Measurements from ENCODE around the gene TREH.
"Not testable (repeated sequence)": the region's sequence is repeated elsewhere in the genome, so short reads cannot be mapped to it uniquely, and the experiment has no call there.

TREH gene

DNA sequence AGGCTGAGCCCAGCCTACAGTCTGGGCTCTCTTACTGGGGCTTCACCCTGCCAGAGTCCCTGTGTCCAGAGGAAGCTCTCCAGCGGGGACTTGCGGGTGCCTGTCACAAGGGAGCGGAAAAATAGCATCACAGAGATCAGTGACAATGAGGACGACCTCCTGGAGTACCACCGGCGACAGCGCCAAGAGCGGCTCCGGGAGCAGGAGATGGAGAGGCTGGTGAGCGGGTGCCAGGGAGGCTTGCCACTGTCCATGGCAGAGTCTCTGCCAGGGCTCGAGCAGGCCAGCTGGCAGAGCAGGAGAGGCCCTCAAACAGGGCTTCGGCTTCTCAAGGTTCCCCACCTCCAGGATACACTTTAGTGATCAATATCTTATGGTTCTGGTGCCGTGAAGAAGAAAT, 51.0 kb downstream of the TREH start:
- peak; percentile 59 for DNase-seq (ENCODE audit: low spot score)

GRCh38 chr11:118628031-118628430, 51.4 kb downstream of the TREH start:
- no peak for DNase-seq (ENCODE audit: low spot score)

GRCh38 chr11:118627566-118627965, 51.9 kb downstream of the TREH start:
- DNase-seq (ENCODE audit: low spot score): no peak

DNA sequence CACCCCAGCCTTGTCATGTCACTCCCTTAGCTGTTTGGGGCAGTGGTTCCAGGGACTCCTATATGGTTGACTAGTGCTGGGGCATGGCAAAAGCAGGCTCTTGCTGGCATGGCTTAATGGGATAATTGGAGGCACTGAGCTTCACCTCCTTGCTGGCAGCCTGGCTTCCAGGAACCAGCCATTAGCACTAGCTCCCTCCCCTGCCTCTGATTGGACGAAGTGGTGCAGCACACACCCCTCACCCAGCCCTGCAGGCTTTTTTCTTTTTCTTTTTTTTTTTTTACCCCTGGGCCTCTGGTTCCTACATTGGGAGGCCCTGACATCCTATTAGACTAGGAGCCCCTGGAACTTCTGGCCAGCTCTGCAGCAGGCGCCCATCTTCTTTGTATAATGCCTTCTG, 53.5 kb downstream of the TREH start:
- no peak for DNase-seq (ENCODE audit: low spot score)

- peak; percentile 70 for DNase-seq (ENCODE audit: low spot score)
Observed at GRCh38 chr11:118625036-118625690, 54.3 kb downstream of the TREH start.

DNA sequence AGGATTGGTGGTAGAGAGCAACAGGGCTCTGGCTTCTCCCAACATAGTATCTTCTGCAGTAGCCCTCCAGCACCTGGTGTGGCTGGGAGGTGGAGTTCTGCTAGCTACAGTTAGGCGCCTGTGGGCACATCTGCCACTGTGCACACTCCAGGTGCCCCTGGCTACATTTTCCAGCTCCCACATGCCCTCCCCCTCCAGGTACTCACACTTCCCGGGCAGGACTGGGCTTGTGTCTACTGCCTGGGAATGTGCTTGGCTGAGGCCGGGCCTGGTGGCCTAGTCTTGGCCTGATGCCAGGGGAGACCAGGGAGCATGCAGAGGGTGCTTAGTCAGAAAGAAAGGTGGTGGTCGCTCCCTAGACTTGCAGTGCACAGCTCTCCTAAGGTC, 56.2 kb downstream of the TREH start:
- DNase-seq (ENCODE audit: low spot score): no peak

DNA sequence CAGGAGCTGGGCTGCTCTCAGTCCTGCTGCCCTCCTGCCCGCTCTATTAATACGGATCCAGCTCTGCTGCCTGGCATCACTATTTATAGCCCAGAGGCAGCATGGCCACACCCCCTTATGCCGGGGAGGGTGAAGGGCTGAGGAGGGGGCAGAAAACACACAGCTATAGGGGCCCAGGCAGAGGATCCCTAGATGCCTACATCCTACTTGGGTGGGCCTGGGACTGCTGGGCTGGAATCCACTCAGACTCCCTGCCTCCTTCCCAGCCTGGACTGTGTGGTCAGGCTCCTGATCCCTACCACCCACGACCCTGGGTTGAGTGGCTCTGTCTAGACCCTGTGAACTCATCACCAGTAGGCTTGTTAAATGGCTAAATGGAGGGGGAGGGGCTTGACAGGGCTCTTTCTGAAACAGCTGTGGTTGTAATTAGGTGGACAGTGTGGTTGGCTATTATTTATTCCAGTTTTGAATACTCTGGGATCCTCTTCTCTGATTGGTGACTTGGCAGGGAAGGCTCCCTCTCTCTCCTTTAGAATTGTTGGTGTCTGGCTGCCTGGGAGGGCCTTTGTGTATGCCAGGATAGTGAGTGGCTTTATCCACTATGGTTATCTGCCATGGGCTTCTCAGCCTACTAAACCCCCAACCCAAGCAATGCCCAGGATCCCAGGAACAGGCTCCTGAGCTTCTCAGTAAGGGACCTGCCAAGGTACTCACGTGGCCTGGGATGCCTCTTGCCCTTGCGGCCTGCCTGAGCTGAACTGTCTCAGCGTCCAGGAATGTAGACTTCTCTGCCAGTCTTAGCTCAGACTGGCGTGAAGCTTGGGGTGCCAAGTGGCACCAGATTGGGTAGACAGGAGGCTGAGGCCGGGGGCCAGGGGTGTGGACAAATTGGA, 56.8 kb downstream of the TREH start:
- no peak for DNase-seq (ENCODE audit: low spot score)

- no peak for DNase-seq (ENCODE audit: low spot score)
Observed at GRCh38 chr11:118621784-118622375, 57.6 kb downstream of the TREH start.

DNA sequence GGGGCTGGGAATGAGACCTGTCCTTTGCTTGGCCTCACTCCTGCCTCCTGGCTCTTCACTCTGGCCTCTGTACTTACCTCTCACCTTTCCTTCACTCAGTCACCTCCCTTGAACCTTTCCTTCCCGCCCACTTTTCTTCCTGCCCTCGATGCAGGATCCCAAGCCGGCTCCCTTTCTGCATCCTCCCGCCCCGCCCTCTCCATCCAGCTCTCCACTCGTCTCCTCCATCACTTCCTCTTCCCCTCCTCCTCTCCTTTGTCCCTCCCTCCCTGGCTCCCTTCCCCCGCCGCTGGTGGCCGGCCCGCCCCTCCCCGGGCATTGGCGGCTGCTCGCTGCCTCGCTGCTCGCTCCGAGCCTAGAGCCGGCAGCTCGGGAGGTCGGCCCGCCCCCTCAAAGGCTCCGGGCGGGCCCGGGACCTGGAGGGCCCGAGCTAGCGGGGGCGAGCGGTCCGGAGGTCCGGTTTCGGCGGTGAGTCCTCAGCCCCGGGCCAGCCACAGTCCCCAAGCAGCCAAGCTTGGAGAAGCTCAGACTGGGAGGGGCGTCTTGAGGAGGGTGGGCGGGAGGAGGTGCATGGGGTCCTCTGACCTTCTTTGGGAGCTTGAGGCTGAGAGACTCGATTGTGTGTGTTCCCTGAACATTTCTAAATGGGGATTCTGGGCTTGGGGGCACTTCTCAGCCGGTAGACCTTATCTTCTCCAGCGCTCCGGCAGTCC, 58.2 kb downstream of the TREH start:
- peak; percentile 93 for DNase-seq (ENCODE audit: low spot score)

DNA sequence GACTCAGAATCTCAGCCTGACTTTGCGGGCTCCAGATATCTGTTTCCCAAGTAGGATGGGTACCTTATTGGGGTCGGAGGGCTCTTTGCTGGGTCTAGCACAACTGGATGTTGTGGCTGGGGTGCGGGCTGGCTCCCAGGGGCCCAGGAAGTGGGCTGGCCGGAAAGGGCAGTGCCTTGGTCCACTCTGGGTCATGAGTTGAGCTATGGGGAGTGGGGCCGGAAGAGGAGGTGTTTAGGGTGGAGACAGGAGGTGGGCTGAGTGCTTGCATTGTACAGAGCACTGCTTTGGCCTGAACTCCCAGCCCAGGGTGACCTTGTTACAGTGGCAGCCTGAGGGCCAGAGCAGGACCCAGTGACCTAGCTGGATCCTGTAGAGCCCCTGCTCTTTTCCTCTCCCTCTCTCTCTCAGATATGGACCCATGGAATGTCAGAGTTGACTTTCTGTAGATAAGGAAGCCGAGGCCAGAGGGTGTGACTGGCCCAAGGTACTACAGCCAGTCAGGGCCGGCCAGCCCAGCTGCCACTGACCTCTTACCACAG, 58.9 kb downstream of the TREH start:
- DNase-seq (ENCODE audit: low spot score): no peak

GRCh38 chr11:118619444-118620197, 59.8 kb downstream of the TREH start:
- DNase-seq (ENCODE audit: low spot score): peak; percentile 65

DNA sequence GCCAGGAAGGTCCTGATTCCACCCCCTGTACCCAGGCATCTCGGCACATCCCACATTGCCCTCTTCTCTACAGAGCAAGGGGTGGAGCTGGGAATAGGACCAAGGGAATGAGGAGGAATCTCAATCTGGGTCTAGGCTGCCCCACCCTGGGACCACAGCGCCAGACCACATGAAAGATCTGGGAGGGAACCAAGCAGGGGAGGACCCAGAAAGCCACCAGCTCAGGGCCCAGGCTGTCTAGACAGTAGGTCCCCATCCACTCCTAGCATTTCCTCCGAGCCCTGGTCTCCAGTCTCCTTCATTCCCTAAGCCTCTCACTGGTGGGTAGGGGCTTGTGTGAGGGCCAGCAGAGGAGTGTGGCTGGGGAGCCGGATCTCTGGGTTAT, 60.5 kb downstream of the TREH start:
- no peak for DNase-seq (ENCODE audit: low spot score)

DNA sequence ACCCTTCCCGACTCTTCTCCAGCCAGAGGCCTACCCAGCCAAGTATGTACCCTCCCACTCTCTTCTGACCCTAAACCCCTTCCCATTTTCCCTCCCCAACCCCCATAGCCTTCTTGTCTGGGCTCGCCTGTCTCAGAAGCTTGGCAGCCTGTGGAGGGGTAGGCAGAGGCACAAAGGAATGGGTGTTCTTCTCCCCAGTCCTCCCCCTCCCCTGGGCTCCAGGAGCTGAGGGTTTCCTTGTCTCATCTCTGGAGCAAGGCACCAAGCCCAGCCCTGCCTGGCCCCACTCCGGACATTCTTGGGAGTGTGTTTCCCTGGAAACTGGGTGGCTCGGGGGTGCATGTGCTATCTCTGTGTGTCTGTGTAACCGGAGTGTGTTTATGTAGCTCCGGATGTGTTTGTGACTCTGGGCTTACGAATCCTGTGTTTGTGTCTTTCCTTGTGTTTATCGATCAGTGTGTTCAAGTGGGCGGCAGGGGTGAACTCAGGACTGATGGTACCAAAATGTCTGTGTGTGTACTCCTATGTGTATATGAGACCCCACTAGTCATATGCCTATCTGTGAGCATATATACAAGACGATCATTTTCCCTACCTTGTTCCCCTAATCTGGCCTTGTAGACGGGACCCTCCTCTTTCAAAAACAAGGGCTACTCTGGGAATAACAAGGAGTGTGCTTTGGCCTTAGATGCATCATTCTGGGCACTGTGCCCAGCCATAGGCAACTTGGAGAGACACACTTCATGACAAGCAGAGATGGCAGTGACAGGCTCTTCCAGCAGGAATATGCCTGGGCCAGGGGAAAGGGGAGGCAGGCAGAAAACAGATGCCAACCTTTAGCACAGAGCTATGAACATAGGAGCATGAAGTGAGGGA, 61.1 kb downstream of the TREH start:
- DNase-seq (ENCODE audit: low spot score): peak; percentile 90

DNA sequence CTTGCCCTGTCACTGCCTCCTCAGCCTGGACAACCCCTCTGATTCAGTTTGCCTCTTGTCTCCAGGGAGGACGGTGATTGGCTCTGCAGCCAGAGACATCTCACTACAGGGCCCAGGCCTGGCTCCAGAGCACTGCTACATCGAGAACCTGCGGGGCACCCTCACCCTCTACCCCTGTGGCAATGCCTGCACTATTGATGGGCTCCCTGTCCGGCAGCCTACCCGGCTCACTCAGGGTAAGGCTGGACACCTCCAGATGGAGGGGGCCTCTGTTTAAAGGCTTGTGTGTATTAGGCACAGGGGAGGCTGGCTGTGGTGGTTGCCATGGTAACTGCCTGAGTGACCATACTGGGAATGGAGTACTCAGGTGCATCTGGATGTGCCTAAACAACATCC, 63.5 kb downstream of the TREH start:
- no peak for DNase-seq (ENCODE audit: low spot score)

DNA sequence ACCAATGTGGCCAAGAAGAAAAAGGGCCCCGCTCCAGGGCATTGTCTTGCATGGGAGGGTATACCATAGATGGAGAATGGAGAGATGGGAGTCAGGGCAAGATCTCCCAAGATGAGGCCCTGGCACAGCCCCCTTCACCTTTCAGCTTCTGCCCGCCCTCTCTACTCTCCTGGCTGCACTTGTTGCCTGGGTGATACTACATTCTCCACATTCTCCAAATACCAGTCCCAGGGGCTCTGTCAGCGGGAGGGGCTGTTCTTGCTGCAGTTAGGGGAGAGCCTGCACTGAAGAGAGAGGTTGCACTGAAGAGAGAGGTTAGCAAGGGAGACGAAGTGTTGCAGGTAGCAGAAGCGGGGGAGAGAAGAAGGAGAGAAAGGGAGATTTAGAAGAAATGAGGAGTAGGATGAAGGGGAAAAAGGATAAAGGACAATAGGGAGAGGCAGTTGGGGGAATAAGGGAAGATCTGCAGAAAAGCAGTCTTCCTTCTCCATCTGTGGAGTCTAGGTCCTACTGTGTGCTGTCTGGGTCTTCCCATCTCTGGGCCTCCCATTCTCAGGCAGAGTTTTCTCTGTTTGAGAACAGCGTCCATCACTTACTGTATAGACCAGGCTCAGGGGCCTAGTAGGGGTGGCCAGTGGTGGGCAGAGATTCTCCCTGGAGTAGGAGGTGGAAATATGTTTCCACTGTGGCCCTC, 64.0 kb downstream of the TREH start:
- no peak for DNase-seq (ENCODE audit: low spot score)

- DNase-seq (ENCODE audit: low spot score): no peak
Observed at GRCh38 chr11:118614511-118614910, 64.9 kb downstream of the TREH start.

DNA sequence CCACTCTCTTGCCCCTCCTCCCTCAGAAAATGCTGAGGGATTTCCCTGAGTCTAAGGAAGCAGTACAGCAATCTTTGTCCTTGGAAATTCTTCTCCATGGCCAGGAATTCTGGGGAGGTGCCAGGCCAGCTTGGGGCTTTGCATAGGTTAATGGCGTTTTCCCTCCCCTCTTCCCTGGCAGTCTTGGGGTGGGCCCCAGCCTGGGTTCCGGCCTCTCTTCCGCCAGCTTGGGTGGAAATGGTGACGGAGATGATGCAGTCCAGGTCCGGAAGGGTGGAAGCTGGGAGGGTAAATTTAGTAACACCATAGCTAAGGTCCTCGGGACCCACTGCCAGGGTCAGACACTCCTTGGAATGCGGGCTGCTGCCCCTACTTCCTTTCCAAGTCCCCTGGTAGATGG, 67.1 kb downstream of the TREH start:
- no peak for DNase-seq (ENCODE audit: low spot score)

- DNase-seq (ENCODE audit: low spot score): not testable (repeated sequence)
Observed at GRCh38 chr11:118611433-118611795, 68.0 kb downstream of the TREH start.

DNA sequence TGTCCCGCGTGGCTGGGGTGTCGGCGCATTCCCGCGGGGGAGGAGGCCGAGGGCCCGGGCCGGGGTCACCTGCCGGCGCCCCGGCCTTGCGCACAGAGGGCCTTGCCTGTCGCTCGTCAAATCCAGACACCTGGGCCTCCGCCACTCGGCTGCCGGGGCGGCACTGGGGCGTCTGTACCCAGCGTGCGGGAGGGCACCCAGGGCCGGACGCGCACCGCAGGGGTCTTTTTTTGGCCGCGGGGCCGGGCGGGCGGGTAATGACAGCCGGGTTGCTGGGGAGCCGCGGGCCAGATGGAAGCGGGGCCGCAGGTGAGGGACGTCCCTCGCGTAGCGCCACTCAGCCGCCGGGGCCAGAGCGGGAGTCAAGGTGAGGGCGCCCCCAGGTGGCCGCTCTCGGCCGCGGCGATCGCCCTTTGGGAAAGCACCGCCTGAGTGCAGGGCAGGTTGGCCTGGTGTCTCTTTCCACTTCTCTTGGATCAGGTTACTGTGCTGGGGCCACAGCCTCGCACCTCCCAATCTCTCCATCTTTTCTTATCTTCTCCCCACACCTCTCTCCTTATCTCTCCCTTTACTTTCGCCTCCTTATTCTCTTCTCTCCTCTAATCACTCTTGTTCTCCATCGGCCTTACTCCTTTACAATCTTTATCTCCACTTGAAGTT, 68.5 kb downstream of the TREH start:
- peak; percentile 70 for DNase-seq (ENCODE audit: low spot score)

All from Ammon's horn (tissue), 1 donor.